Activated CD4-positive, alpha-beta T cell treated with anti-CD3 and anti-CD28 coated beads for 1 hour (primary cell): Measurements from ENCODE around the gene GPRC5C.

Source experiments
- DNase-seq: peaks from one replicate; pipeline ENCODE4 v3.0.0-alpha.2; 2020

GPRC5C gene

GRCh38 chr17:74435775-74436359 lies 4.0 kb downstream of the GPRC5C start:
- DNase-seq, result no peak

GRCh38 chr17:74437702-74438101 lies 5.8 kb downstream of the GPRC5C start:
- DNase-seq, result no peak

- no peak for DNase-seq
Measured at GRCh38 chr17:74439691-74440567, 8.0 kb downstream of the GPRC5C start.

- no peak for DNase-seq
Measured at GRCh38 chr17:74441537-74441936, 9.6 kb downstream of the GPRC5C start.

GRCh38 chr17:74442291-74442669 lies 10.4 kb downstream of the GPRC5C start:
- DNase-seq, result no peak

GRCh38 chr17:74442670-74443515 lies 11.0 kb downstream of the GPRC5C start:
- DNase-seq, result no peak

- DNase-seq, result no peak
Measured at GRCh38 chr17:74443516-74444296, 11.8 kb downstream of the GPRC5C start.

- no peak for DNase-seq
Measured at GRCh38 chr17:74444406-74444805, 12.5 kb downstream of the GPRC5C start.

- DNase-seq, result no peak
Measured at GRCh38 chr17:74445158-74445557, 13.3 kb downstream of the GPRC5C start.

- DNase-seq, result no peak
Measured at GRCh38 chr17:74446551-74447500, 14.9 kb downstream of the GPRC5C start.

- DNase-seq, result no peak
Measured at GRCh38 chr17:74447628-74448159, 15.8 kb downstream of the GPRC5C start.

GRCh38 chr17:74448756-74449155 lies 16.9 kb downstream of the GPRC5C start:
- DNase-seq, result no peak

- no peak for DNase-seq
Measured at GRCh38 chr17:74449306-74449705, 17.4 kb downstream of the GPRC5C start.

- no peak for DNase-seq
Measured at GRCh38 chr17:74449773-74450172, 17.9 kb downstream of the GPRC5C start.

GRCh38 chr17:74450231-74450630 lies 18.3 kb downstream of the GPRC5C start:
- DNase-seq, result no peak

- no peak for DNase-seq
Measured at GRCh38 chr17:74450925-74451403, 19.1 kb downstream of the GPRC5C start.

GRCh38 chr17:74451557-74451956 lies 19.7 kb downstream of the GPRC5C start:
- DNase-seq, result no peak

- no peak for DNase-seq
Measured at GRCh38 chr17:74452033-74452840, 20.3 kb downstream of the GPRC5C start.

- DNase-seq, result no peak
Measured at GRCh38 chr17:74452841-74453661, 21.2 kb downstream of the GPRC5C start.
